ENCODE data around the gene DCLRE1C.
"Not testable (repeated sequence)": the region's sequence is repeated elsewhere in the genome, so short reads cannot be mapped to it uniquely, and the experiment has no call there.

Gene DCLRE1C

DNA sequence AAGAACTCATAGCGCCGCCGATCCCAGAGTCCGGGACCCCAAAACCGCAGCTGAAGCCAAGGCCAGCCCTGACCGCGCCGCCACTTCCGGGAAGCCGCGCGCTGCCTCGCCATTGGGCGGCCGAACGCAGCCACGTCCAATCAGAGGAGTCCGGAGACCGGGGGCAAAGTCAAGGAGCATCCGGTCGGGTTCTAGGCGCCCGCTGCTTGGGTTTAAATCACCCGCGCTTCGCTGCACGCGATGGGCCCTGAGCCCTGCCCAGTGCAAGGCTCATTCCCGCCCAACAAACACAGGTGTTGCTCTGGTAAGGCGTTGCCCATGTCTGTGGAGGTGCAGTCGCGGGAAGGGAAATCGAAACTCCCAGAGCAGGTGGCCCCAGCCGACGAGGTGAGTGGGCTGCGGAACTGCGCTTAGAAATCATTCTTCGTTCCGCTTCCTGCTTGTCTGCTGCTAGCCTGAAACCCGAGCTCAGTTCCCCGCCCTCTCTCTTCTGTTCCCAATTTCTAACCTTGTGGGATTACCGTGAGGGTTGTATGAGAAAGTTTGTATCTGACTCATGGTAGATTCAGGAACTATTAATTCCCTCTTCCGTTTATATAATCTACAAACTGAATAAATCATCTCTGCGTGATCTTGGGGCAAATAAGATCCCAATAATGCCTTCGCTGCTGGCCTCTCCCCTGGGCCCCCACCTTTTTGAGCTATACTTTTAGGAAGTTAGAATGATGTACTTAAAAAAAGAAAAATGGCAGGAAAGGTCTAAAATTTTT is at the start of gene DCLRE1C:
Gene DCLRE1C (minus strand): TSS at position 96 of the 770 bp plus-strand sequence. CDS start 86 bp downstream, at position 10.
- H3K4me3 Mint-ChIP-seq: peak within 1 kb of the TSS; percentile 93
- peak within 1 kb of the TSS; percentile 96 for H3K27ac Mint-ChIP-seq
- H3K27me3 Mint-ChIP-seq: no peaks in the 10 kb centered on the region
- peaks cover 2% of the 10 kb centered on the region for H3K36me3 Mint-ChIP-seq
- no peaks in the 10 kb centered on the region for H3K9me3 Mint-ChIP-seq (ENCODE audit: low read depth)
- peaks cover 52% of the 10 kb centered on the region for H3K4me1 Mint-ChIP-seq (ENCODE audit: low read depth)

DNA sequence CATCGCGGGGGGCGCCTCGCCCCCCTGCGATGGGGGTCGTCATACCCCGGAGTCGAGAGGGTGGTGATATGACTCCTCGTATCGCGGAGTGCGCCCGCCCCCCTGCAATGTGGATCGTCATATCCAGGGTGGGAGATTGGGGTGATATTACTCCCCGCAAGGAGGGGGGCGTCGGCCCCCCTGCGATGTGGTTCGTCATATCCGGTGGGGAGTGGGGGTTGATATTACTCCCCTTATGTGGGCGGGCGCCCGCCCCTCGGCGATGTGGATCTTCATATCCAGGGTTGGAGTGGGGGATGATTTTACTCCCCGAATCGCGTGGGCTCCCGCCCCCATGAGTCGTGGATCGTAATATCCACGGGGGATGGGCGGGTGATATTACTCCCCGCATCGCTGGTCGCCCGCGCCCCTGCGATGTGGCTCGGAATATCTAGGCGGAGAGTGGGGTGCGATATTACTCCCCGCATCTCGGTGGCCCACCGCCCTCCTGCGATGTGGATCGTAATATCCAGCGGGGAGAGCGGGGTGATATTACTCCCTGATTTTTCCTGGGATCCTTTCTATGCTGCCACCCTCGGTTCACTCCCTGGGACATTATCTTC is 42.2 kb upstream of the DCLRE1C start:
- no peaks in the 10 kb centered on the region for H3K4me1 Mint-ChIP-seq (ENCODE audit: low read depth)
- H3K27ac Mint-ChIP-seq: no peak overlapping the region
- H3K4me3 Mint-ChIP-seq: peak overlapping the region; percentile 30
- H3K9me3 Mint-ChIP-seq (ENCODE audit: low read depth): no peaks in the 10 kb centered on the region
- H3K36me3 Mint-ChIP-seq: no peaks in the 10 kb centered on the region
- no peaks in the 10 kb centered on the region for H3K27me3 Mint-ChIP-seq

DNA sequence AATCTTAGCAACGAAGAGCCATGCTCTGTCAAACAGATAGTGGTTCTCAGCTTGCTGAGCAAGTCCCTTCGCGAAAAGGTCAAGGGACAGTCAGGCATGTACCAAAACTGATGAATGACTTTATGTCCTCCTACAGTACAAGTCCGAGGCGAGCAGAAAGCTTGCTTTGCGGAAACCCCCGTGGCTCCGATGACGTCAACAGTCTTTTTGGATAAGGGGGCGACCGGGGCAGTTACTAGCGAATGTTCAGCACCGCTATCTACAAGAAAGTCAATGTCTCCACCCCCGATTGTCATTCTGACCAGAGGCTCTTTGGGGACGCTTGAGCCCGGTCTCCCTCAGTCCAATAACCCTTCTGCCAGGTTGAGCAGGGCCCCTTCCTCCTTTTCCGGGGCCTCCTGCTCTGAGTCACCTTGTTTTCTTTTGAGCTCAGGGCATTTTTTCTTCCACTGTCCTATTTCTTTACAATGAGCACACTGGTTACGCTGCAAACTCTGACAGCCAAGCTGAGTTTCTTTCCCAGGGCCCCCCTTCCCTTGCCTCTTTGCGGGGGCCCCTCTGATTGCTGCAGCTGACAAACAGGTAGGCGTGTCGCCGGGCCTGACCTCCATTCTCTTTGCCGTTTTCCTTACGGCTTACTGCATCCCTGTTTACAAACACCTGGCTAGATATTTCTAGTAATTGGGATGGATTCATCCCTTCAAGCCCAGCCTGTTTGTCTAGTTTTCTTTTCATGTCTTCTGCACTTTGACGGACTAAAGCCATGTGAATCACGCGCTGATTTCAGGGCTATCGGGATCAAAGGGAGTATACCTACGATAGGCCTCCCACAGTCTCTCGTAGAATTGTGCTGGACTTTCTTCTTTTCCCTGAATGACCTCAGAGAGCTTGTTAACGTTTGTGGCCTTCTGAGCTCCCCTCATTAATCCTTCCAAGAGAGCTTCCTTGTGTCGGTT is 39.9 kb upstream of the DCLRE1C start:
- H3K9me3 Mint-ChIP-seq (ENCODE audit: low read depth); H3K36me3 Mint-ChIP-seq; H3K27ac Mint-ChIP-seq; H3K27me3 Mint-ChIP-seq; H3K4me3 Mint-ChIP-seq; H3K4me1 Mint-ChIP-seq (ENCODE audit: low read depth): not testable (repeated sequence)

DNA sequence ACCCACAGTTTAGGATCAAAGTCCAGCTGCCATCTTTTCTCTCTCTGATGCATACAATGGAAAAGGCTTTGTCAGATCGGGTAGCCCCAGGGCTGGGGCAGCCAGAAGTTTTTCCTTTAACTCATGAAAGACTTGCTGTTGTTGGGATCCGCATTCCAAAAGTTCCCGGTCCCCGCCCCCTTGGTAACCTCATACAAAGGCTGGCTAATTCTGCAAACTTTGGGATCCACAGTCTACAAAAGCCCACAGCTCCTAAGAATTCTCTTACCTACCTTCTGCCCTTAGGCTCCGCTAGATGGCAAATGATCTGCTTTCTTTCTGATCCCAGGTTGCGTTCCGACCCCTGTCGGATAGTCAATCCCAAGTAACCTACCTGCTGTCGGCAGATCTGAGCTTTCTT is 38.4 kb upstream of the DCLRE1C start:
- not testable (repeated sequence) for H3K9me3 Mint-ChIP-seq (ENCODE audit: low read depth); H3K4me1 Mint-ChIP-seq (ENCODE audit: low read depth); H3K27ac Mint-ChIP-seq; H3K4me3 Mint-ChIP-seq; H3K27me3 Mint-ChIP-seq; H3K36me3 Mint-ChIP-seq

DNA sequence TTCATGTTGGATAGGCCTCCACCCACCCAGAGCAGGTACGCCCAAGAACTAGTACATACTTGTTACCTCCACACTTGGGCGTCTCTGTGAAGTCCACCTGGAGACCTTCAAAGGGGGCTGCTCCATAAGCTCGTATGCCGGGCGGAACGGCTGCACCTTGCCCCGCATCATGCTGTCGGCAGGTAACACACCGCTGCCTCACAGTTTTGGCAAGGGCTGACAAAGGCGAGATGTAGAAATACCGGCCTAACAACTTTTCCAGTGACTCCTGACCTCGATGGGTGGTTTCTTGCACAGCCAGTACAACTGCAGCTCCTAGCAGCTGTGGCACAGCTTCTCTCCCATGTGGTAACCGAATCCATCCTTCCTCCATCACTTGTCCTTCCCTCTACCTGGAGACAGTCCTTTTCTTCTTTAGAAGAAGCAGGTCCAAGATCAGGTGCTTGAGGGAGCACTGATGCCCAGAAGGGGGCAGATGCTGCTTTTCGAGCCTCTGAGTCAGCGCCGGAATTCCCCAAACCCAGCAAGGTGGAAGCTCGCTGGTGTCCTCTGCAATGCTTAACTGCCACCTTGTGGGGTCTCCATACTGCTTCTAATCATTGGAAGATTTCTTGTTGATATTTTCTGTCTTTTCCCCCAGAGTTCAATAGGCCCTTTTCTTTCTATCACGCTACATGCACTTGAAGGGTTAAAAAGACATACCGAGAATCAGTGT is 37.3 kb upstream of the DCLRE1C start:
- H3K9me3 Mint-ChIP-seq (ENCODE audit: low read depth); H3K36me3 Mint-ChIP-seq; H3K27me3 Mint-ChIP-seq; H3K27ac Mint-ChIP-seq; H3K4me1 Mint-ChIP-seq (ENCODE audit: low read depth); H3K4me3 Mint-ChIP-seq: not testable (repeated sequence)

DNA sequence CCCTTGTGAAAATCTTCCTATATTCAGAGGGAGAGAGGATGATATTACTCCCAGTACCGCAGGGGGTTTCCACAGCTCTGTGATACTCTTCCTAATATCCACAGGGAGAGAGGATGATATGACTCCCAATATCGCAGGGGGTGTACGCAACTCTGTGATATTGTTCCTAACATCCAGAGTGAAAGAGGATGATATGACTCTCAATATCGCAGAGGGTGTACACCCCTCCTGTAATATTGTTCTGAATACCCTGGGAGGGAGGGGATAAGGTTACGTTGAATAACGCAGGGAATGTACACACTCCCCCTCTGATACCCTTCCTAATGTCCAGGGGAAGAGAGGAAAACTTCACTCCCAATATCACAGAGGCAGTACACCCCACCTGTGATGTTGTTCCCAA is 35.7 kb upstream of the DCLRE1C start:
- not testable (repeated sequence) for H3K4me1 Mint-ChIP-seq (ENCODE audit: low read depth); H3K36me3 Mint-ChIP-seq; H3K27me3 Mint-ChIP-seq; H3K9me3 Mint-ChIP-seq (ENCODE audit: low read depth); H3K27ac Mint-ChIP-seq; H3K4me3 Mint-ChIP-seq

DNA sequence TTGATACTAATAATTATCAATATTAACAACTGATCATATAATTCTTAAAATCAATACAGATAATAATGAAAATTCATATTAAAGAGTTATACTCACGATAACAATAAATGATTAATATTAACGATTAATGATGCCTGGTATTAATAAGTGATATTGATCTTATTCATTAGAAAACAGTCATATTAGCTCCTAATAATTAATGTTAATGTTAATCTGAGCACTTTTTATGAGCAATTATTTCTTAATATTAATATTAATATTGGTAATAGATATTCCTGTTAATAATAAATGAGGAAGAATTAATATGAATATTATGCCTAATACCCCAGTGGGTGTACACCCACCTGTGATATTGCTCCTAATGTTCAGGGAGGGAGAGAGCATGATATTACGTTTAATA is 28.8 kb upstream of the DCLRE1C start:
- H3K36me3 Mint-ChIP-seq: no peaks in the 10 kb centered on the region
- H3K27me3 Mint-ChIP-seq: no peaks in the 10 kb centered on the region
- H3K4me1 Mint-ChIP-seq (ENCODE audit: low read depth): no peaks in the 10 kb centered on the region
- H3K9me3 Mint-ChIP-seq (ENCODE audit: low read depth): no peaks in the 10 kb centered on the region
- H3K4me3 Mint-ChIP-seq: no peak overlapping the region
- H3K27ac Mint-ChIP-seq: no peak overlapping the region

DNA sequence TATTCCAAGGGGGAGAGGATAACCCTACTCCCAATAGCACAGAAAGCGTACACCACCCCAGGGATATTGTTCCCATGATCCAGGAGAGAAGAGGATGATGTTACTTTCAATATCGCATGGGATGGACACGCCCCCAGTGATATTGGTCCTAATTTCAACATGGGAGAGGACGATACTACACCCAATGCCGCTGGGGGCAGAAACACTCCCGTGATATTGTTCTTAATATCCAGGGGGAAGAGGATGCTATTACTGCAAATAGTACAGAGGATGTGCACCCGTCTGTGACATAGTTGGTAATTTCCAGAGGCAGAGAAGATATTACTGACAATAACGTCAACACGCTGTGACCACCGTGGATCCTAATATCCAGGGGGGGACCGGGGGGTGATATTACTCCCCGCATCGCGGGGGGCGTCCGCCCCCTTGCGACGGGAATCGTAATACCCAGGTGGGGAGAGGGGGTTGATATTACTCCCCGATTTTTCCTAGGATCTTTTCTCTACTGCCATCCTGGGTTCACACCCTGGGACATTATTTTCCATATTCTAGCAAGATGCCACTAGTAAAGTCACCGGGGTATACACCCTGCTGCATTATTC is 21.9 kb upstream of the DCLRE1C start:
- Mint-ChIP-seq H3K9me3 (ENCODE audit: low read depth) (no peaks in the 10 kb centered on the region), H3K4me3 (no peak overlapping the region), H3K27ac (no peak overlapping the region), H3K4me1 (ENCODE audit: low read depth) (peaks cover 5% of the 10 kb centered on the region), H3K27me3 (peaks cover 17% of the 10 kb centered on the region), H3K36me3 (no peaks in the 10 kb centered on the region)

DNA sequence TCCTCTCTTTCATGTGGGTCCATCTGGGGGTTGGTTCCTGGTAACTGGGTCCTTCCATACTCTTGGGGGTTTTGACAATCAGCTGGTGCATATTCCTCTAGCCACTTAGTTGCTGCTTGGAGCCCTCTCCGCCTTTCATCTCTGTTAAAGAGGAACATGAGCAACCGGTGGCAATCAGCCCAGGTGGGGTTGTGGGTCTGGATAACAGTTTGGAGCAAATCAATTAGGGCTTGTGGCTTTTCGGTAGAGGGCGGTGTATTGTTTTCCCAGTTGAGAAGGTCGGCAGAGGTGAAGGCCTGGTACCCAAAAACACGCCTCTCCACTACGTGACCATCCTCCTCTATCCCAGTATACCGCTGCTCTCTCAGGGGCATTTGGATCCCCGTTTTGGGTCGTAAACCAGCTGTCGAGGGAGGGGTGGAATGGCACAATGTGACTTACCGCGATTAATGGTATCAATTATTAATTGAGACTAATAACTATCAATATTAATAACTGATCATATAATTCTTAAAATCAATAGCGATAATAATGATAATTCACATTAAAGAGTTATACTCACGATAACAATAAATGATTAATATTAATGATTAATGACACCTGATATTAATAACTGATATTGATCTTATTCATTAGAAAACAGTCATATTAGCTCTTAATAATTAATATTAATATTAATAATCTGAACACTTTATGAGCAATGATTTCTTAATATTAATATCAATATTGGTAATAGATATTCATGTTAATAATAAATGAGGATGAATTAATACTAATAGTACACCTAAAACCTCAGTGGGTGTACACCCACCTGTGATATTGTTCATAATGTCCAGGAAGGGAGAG is 20.5 kb upstream of the DCLRE1C start:
- H3K27ac Mint-ChIP-seq; H3K9me3 Mint-ChIP-seq (ENCODE audit: low read depth); H3K36me3 Mint-ChIP-seq; H3K4me1 Mint-ChIP-seq (ENCODE audit: low read depth); H3K4me3 Mint-ChIP-seq: not testable (repeated sequence)
- peaks cover 17% of the 10 kb centered on the region for H3K27me3 Mint-ChIP-seq

DNA sequence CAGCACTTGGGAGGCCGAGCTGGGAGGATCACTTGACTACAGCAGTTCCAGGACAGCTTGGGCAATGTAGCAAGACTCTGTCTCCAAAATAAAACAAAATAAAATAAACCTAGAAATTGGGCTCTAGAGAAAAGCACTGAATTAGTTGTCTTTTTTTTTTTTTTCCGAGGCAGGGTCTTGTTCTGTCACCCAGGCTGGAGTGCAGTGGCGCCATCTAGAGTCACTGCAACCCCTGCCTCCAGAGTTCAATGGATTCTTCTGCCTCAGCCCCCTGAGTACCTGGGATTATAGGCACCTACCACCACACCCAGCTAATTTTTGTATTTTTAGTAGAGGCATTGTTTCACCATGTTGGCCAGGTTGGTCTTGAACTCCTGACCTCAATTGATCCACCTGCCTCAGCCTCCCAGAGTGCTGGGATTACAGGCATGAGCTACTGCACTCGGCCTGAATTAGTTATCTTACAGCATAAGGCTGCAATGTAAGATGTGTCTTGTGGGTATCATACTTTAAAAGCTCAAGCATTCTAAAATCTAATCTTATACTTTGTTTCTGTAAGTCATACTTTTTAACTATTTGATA is 18.1 kb upstream of the DCLRE1C start:
- peaks cover 5% of the 10 kb centered on the region for H3K4me1 Mint-ChIP-seq (ENCODE audit: low read depth)

DNA sequence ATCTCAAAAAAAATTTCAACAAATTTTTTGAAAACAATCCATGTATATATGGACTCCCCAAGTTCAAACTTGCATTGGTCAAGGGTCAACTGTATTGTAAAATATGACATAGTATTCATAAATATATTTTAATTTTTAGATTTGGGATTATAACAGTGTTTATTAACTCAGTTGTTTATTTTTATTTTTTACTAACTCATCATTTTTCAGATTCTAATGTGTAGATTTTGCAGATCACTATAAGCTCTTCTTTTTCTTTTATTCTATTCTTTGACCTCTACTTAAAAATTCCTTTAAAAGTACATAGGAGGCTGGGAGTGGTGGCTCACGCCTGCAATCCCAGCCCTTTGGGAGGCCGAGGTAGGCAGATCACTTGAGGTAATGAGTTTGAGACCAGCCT is 14.0 kb upstream of the DCLRE1C start:
- H3K4me1 Mint-ChIP-seq (ENCODE audit: low read depth): no peaks in the 10 kb centered on the region
- no peak overlapping the region for H3K27ac Mint-ChIP-seq
- H3K36me3 Mint-ChIP-seq: no peaks in the 10 kb centered on the region
- no peaks in the 10 kb centered on the region for H3K27me3 Mint-ChIP-seq
- H3K9me3 Mint-ChIP-seq (ENCODE audit: low read depth): no peaks in the 10 kb centered on the region
- H3K4me3 Mint-ChIP-seq: no peak overlapping the region

More for the DNA sequence above, 18.1 kb upstream of the DCLRE1C start:
- H3K27ac Mint-ChIP-seq: no peak overlapping the region
- H3K4me3 Mint-ChIP-seq: no peak overlapping the region
- H3K27me3 Mint-ChIP-seq: peaks cover 17% of the 10 kb centered on the region
- no peaks in the 10 kb centered on the region for H3K9me3 Mint-ChIP-seq (ENCODE audit: low read depth)
- no peaks in the 10 kb centered on the region for H3K36me3 Mint-ChIP-seq

DNA sequence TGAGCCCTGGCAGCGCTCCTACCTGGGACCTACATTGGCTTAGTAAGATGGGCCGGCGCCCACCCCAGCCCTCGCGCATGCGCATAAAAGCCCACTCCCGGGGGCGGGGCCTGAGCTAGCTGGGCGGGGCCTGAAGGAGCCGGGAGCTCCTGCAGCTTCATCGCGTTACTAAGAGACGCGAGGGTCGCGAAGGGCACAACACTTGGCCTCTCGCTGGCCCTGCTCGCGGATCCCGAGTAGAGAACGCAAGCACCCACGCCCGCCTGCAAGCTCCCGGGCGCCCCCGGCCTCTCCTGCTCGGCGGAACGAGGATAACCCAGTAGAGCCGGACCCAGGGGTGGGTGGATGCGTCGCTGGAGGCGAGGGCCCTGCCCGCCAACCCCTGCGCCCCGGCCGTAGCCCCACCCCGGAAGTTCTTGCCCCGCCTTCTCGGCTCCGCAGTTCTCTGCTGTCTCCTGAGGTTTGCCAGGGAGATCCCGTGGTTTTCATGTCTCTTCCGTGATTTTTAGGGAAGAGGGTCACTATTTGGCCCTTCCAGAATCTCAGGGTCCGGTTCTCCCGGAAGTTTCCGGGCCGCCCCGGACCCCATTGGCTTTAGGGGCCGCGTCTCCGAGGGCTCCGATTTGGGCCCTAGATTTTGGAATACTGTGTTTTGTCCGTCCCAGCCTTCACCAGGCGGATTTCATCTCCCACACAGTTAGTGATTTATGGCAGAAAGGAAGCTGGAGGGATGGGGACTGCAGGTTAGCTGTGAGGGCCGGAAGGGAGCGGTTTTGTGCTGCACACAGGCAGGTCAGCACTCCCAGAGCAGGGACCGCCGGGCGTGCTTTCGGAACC is 5.5 kb upstream of the DCLRE1C start, which contains the start of gene MEIG1:
Gene MEIG1 (plus strand): TSS at position 168 of the 837 bp plus-strand sequence. CDS start 7,081 bp downstream, outside the sequence.
- H3K4me1 Mint-ChIP-seq (ENCODE audit: low read depth): peaks cover 26% of the 10 kb centered on the region
- H3K27me3 Mint-ChIP-seq: no peaks in the 10 kb centered on the region
- H3K4me3 Mint-ChIP-seq: peak within 1 kb of the TSS; percentile 95
- H3K27ac Mint-ChIP-seq: peak within 1 kb of the TSS; percentile 97
- H3K36me3 Mint-ChIP-seq: no peaks in the 10 kb centered on the region
- H3K9me3 Mint-ChIP-seq (ENCODE audit: low read depth): no peaks in the 10 kb centered on the region

DNA sequence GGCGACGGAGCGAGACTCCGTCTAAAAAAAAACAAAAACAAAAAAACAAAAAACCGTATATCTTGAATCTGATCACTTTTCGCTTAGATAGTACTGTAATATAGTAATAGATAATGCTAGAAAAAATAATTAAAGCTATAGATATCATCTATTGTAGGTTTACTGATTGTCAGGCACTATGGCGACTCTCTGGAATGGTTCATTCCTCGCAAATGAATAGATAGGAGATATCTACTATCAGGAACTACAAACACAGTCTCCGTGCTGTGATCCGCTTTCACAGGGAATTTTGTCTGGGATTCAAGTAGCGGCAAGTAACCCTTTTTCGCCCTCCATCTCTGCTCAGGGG is 5.0 kb upstream of the DCLRE1C start:
- Mint-ChIP-seq H3K9me3 (ENCODE audit: low read depth) (no peaks in the 10 kb centered on the region), H3K4me1 (ENCODE audit: low read depth) (peaks cover 29% of the 10 kb centered on the region), H3K4me3 (peak overlapping the region; percentile 95), H3K27ac (peak overlapping the region; percentile 97), H3K27me3 (no peaks in the 10 kb centered on the region), H3K36me3 (no peaks in the 10 kb centered on the region)
